ENCODE measurements around the gene STAP1.
"Not testable (repeated sequence)": the region's sequence is repeated elsewhere in the genome, so short reads cannot be mapped to it uniquely, and the experiment has no call there.

The STAP1 gene, protein sequence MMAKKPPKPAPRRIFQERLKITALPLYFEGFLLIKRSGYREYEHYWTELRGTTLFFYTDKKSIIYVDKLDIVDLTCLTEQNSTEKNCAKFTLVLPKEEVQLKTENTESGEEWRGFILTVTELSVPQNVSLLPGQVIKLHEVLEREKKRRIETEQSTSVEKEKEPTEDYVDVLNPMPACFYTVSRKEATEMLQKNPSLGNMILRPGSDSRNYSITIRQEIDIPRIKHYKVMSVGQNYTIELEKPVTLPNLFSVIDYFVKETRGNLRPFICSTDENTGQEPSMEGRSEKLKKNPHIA

GRCh38 chr4:67558493-67558892, at the start of gene STAP1:
Gene STAP1 (plus strand): TSS chr4:67558727. CDS start chr4:67558810, 83 bp downstream.
- peak within 1 kb of the TSS; percentile 53 for H3K4me3 ChIP-seq (ENCODE audit: low read depth, low read length)
- TF ChIP-seq, protein P1, sequence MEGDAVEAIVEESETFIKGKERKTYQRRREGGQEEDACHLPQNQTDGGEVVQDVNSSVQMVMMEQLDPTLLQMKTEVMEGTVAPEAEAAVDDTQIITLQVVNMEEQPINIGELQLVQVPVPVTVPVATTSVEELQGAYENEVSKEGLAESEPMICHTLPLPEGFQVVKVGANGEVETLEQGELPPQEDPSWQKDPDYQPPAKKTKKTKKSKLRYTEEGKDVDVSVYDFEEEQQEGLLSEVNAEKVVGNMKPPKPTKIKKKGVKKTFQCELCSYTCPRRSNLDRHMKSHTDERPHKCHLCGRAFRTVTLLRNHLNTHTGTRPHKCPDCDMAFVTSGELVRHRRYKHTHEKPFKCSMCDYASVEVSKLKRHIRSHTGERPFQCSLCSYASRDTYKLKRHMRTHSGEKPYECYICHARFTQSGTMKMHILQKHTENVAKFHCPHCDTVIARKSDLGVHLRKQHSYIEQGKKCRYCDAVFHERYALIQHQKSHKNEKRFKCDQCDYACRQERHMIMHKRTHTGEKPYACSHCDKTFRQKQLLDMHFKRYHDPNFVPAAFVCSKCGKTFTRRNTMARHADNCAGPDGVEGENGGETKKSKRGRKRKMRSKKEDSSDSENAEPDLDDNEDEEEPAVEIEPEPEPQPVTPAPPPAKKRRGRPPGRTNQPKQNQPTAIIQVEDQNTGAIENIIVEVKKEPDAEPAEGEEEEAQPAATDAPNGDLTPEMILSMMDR (IDR thresholded peaks at IDR 0.05; ENCODE audit: borderline replicate concordance, insufficient read depth, low read depth, low read length) = no peak

- TF ChIP-seq, protein P1 (IDR thresholded peaks at IDR 0.05; ENCODE audit: borderline replicate concordance, insufficient read depth, low read depth, low read length) = no peak
- no peak overlapping the region for H3K4me3 ChIP-seq (ENCODE audit: low read depth, low read length)
Measured at GRCh38 chr4:67512501-67512900, 46.0 kb upstream of the STAP1 start.

DNA sequence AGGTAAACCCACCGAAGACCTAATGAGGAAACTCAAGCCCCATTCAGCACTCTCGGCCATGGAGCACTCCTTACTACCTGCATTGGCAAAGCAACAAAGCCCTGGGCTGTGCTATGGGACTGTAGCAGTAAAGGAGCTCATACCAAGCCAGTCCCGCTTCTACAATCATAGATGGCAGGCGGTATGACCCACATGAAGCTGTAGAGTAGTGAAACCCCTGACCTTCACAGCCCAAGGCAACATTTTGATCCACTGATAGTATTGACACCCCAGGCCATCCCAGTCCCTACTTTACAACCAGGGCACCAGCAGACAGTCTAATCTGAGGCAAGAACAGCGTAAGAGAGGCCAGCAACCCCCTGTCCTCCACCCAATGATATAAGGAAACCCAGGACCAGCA, 38.4 kb upstream of the STAP1 start:
- no peak overlapping the region for H3K4me3 ChIP-seq (ENCODE audit: low read depth, low read length)
- TF ChIP-seq, protein P1 (IDR thresholded peaks at IDR 0.05; ENCODE audit: borderline replicate concordance, insufficient read depth, low read depth, low read length) = no peak

GRCh38 chr4:67521506-67521905, 37.0 kb upstream of the STAP1 start:
- no peak overlapping the region for H3K4me3 ChIP-seq (ENCODE audit: low read depth, low read length)
- TF ChIP-seq, protein P1 (IDR thresholded peaks at IDR 0.05; ENCODE audit: borderline replicate concordance, insufficient read depth, low read depth, low read length) = no peak

DNA sequence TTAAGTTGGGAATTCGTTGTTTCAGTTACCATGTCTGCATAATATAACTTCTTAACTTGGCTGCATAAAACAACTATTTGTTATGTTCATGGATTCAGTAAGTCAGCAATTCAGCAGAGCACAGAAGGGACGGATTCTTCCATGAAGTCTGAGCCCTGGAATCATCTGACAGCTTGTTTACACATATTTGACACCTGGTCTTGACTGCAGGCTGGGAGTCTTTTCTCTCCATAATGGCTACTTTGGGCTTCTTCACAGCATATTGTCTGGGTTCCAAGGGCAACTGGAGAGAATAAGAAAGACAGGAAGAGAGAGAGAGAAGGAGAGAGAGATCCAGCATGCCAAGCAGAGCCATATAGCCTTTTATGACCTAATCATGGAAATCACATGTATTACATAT, 36.3 kb upstream of the STAP1 start:
- TF ChIP-seq, protein P1 (IDR thresholded peaks at IDR 0.05; ENCODE audit: borderline replicate concordance, insufficient read depth, low read depth, low read length) = no peak
- H3K4me3 ChIP-seq (ENCODE audit: low read depth, low read length) = no peak overlapping the region

- TF ChIP-seq, protein P1 (IDR thresholded peaks at IDR 0.05; ENCODE audit: borderline replicate concordance, insufficient read depth, low read depth, low read length) = no peak
- H3K4me3 ChIP-seq (ENCODE audit: low read depth, low read length) = no peak overlapping the region
Measured at GRCh38 chr4:67522851-67523671, 35.5 kb upstream of the STAP1 start.

DNA sequence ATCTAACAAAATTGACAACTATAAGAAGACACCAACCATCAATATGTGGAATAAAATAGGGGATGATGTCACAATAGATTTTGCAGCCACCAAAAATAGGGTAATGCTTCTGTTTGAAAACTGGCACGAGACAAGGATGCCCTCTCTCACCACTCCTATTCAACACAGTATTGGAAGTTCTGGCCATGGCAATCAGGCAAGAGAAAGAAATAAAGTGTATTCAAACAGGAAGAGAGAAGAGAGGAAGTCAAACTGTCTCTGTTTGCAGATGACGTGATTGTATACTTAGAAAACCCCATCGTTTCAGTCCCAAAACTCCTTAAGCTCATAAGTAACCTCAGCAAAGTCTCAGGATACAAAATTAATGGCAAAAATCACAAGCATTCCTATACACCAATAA, 34.4 kb upstream of the STAP1 start:
- H3K4me3 ChIP-seq (ENCODE audit: low read depth, low read length) = not testable (repeated sequence)
